Stimulated activated CD8-positive, alpha-beta memory T cell treated with anti-CD3 and anti-CD28 coated beads, Interleukin-7, amount 100 ng/mL, for 48 hours (primary cell): Measurements from ENCODE around the gene IFRD2.
A peak's percentile ranks its signal among the peaks of the same experiment; 100 is the strongest.

ENCODE experiments used
- DNase-seq, 2 donors: peaks; one replicate each; pipeline ENCODE4 v3.0.0-alpha.2; 2020; ENCODE audit warnings: low read depth in 1 of 2; ENCODE audit errors: extremely low read depth in 1 of 2

IFRD2 gene, protein sequence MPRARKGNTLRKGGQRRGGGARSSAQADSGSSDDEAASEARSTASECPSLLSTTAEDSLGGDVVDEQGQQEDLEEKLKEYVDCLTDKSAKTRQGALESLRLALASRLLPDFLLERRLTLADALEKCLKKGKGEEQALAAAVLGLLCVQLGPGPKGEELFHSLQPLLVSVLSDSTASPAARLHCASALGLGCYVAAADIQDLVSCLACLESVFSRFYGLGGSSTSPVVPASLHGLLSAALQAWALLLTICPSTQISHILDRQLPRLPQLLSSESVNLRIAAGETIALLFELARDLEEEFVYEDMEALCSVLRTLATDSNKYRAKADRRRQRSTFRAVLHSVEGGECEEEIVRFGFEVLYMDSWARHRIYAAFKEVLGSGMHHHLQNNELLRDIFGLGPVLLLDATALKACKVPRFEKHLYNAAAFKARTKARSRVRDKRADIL

DNA sequence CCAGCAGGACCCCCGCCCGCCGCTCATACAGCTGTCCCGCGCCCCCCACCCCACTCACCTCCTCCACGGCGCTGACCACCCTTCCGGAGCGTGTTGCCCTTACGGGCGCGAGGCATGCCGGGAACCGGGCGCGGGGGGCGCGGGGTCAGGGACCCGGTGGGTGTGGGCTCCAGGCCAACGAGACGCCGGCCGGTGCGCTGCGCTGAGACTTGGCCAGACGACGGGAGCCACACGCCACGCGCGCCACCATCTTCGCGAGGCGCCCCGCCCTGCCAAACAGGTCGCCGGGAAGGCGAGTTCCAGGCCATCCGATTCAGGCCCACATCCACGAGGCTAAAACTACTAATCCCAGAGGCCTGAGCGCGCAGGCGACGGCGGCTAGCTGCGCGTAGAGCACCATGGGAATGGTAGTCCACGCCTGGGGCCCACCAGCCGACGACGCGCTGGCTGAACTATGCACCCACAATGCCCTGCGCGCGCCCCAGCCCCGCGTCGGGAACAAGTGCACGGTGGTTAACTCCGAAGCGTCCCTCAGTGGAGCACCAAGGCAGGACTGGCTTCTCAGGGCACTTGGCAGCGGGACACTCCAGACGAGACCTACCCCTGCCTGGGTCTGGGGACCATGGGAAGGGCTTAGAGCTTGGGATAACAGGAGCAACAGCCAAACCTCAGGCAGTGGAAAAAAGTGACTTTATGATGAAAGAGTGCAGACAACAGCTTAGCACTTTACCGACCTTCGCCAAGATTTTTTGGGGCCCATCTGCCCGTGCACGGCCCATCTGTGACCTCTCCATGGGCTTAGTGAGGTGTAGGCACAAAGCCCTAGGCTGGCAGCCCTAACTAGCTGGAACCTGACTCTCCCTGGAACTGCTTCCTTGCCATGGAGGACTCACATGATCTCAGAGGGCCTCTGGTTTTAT, at the start of gene IFRD2:
Gene IFRD2 (minus strand): TSS at position 271 of the 920 bp plus-strand sequence. CDS start 155 bp downstream, at position 116.
- peak; percentile 93 to 94 for DNase-seq

- no peak for DNase-seq
Observed at GRCh38 chr3:50341537-50341936, 49.3 kb upstream of the IFRD2 start.

GRCh38 chr3:50340448-50341329, 48.5 kb upstream of the IFRD2 start, which contains the start of gene RASSF1:
RASSF1 (minus strand) TSS chr3:50340836; CDS start chr3:50340805, 31 bp downstream.
- DNase-seq, result peak; percentile 67 to 71

DNA sequence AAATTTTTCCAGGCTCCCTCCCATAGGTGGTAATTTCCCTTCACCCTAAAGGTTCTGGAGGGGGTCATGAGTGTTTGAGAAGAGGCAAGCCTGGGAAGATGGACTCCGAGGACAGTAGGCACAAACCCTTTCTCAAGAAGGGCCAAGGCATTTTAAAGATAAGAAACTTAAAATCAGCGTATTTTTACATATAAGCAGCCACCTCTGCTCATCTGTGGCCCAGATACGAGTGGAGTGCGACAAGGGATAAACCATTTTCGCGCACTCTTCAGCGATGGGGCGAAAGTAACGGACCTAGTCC, 47.9 kb upstream of the IFRD2 start:
- DNase-seq, result no peak

DNA sequence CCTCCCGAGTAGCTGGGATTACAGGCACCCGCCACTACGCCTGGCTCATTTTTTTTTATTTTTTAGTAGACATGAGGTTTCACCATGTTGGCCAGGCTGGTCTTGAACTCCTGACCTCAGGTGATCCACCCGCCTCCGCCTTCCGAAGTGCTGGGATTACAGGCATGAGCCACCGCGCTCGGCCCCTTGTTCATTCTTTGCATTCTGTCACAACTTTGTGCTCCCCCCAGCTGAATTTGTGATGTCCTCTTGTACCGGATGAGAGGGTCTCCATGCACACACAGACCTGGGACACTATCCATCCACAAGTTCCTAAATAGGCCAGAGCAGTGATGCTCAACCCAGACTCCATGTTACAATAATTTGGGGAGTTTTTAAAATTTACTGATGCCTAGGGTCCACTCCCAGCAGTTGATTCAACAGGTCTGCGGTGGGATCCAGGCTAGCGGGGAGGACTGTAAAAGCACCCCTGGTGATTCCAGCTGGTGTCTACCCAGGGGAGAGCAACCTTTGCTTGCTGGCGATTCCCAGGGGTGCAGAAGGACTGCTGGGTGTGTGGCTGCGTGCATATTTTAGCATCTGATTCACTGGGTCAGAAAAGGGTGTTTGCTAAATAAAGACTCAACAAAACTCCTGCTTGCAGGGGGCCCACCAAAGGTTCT, 47.4 kb upstream of the IFRD2 start:
- no peak for DNase-seq

GRCh38 chr3:50338965-50339364, 46.7 kb upstream of the IFRD2 start:
- DNase-seq, result no peak

DNA sequence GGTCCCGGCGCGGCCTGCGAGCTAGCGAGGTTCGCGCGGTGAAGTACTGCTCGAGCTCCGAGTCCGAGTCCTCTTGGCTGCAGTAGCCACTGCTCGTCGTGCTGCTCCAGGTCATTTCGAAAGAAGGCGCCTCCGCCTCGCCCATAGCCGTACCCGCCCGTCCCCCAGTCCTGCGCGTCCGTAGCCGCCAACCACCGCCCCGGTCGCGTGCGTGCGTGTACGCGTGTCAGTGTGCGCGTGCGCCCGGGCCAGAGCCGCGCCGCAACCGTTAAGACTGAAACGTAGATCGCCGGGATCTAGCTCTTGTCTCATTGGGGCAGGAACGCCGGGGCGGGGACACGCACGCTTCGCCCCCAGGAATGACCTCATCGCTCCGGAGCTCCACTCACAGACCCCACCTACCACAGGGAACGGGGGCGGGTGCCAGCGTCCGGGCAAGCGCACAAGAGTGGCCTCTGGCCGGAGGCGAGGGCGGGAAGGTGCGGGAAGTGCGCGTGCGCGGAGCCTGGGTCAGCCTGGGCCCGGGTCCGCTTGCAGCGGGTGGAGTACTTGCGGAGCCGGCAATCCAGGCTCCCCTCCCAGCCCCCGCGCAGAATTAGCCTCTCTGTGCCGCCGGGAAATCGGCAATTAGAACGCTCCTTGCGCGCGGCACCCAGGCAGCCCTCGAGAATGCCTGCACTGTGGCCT, 45.1 kb upstream of the IFRD2 start:
- DNase-seq, result peak; percentile 96 to 99

- peak in 1 of 2 donors; percentile 43 for DNase-seq
Observed at GRCh38 chr3:50336452-50337174, 44.4 kb upstream of the IFRD2 start.

GRCh38 chr3:50334339-50335075, 42.3 kb upstream of the IFRD2 start:
- DNase-seq, result no peak

GRCh38 chr3:50333744-50334328, 41.6 kb upstream of the IFRD2 start:
- no peak for DNase-seq

DNA sequence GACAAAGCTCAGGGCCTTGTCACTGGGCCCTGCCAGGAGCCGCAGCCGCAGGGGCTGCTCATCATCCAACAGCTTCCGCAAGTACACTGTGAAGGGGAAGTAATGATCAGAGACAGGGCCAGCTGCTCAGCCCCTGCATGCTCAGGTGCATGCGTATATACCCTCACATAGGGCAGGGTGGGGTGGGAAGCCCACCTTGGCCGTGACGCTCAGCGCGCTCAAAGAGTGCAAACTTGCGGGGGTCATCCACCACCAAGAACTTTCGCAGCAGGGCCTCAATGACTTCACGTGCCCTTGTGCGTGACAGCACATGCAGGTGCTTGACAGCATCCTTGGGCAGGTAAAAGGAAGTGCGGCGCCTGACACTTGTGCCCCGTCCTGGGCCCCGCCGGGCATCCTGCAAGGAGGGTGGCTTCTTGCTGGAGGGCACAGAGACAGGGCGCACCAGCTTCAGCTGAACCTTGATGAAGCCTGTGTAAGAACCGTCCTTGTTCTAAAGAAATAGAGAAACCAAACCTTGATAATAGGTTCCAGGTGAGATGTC, 39.2 kb upstream of the IFRD2 start:
- no peak for DNase-seq

GRCh38 chr3:50330330-50330729, 38.1 kb upstream of the IFRD2 start:
- no peak for DNase-seq

DNA sequence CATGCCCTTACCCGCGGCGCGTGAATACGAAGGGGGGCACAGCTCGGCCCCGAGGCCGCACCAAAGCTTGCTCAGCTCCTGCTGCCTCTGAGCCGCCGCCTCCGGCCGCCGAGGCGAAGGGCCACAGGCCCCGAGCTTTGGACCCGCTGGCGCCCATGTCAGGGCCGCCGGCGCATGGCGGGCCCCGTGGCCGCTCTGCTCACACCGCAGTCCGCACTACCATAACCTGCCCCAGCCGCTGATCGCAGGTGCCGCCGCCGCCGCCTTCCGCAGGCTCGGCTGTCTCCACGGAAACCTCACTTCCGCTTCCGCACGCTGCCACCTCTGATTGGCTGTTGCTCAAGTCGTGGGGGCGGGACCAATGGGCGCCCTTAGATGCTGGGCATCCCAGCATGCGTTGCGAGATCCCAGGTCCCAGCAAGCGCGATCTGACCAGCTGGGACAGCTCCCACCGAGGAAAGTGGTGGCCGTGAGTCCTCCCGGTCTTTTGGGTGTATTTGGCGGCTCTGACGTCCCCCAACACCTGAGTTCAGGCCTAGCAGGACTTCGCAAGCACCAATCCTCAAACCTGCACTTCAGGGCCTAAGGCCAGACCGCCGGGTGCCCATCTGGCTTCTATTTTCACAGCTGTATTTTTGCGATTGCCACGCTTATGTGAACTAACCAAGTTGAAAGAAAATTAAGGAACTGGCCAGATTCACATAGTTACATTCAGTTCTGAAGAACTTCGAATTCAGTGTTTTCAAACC, 35.9 kb upstream of the IFRD2 start, which contains the start of gene TUSC2:
Gene TUSC2 (minus strand): TSS at position 281 of the 749 bp plus-strand sequence. CDS start 124 bp downstream, at position 157.
- peak; percentile 89 to 94 for DNase-seq

DNA sequence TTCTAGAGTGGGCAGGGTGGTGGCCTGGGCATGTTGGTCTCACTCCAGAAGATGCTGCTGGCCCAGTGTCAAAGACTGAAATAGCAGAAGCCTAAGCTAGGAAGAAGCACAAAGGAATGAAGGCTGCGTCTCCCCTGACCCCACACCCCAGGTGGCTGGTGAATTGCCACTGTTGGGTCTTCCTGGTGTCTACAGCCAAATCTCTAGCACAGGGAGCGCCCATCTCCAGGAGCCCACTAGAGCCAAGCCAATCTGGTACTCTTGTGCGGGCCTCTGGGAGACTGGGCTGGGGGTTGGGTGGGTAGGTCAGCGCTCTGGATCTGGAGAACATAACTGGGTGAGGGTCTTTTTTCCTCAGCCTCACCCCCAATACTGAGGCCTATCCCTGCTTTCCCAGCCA, 34.9 kb upstream of the IFRD2 start:
- no peak for DNase-seq

- DNase-seq, result no peak
Observed at GRCh38 chr3:50326182-50326541, 33.9 kb upstream of the IFRD2 start.

DNA sequence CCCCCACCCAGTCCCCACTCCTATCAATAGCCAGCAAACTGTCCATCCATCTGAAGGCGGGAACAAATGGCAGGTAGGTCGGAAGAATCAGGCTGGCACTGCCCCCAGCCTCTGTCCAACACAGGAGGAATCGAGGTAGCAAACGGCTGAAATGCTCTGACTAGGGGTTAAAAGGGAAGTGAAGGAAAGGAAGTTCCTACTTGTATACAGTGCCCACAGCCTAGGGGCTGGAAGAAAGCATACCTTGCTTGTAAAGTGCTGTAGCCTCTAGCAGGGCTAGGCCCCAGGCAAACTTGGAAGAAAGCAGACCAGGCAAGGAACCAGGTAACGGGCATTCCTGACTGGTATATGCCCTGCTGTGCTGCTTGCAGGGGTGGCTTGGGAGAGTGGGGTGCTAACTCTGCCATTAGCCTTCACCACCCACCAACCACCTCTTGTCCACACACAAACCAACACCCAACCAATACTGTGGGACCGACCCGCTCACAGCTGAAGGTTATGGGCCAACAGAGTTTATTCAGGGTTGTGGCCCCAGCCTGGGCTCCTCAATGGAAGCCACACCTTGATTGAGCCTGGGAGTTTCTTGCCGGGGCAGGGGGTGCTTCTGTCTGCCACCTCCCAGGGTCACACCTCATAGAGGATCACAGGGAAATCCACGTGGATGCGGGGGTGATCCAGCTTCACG, 33.4 kb upstream of the IFRD2 start:
- DNase-seq, result no peak
